IPS-20b (cell line): ENCODE measurements around the gene ABLIM2.

ENCODE experiments used
- H3K27ac ChIP-seq: one replicate; pipeline ENCODE4 v1.5.1; 2013; ENCODE audit warnings: low read length
- H3K27me3 ChIP-seq: 2 replicates; pipeline ENCODE4 v1.6.1; 2013; ENCODE audit warnings: mild to moderate bottlenecking, low read length, inconsistent platforms; ENCODE audit not compliant: insufficient read depth
- H3K36me3 ChIP-seq: 2 replicates; pipeline ENCODE4 v1.6.1; 2013; ENCODE audit warnings: low read depth, mild to moderate bottlenecking, inconsistent platforms, low read length, moderate library complexity; ENCODE audit not compliant: insufficient read depth
- H3K4me1 ChIP-seq: 2 replicates; pipeline ENCODE4 v1.6.1; 2013; ENCODE audit warnings: mild to moderate bottlenecking, control low read depth, inconsistent platforms, low read length, moderate library complexity; ENCODE audit not compliant: insufficient read depth
- H3K4me3 ChIP-seq: 2 replicates; pipeline ENCODE4 v1.5.1; 2013; ENCODE audit warnings: mild to moderate bottlenecking, low read length, inconsistent platforms
- H3K9ac ChIP-seq: 2 replicates; pipeline ENCODE4 v1.6.1; 2013; ENCODE audit warnings: low read depth, mild to moderate bottlenecking, inconsistent platforms, low read length, moderate library complexity
- H3K9me3 ChIP-seq: 2 replicates; pipeline ENCODE4 v1.6.1; 2013; ENCODE audit warnings: mild to moderate bottlenecking, low read depth, low read length, inconsistent platforms; ENCODE audit not compliant: insufficient read depth

The ABLIM2 gene

GRCh38 chr4:8129785-8130184 is 28.8 kb downstream of the ABLIM2 start:
- Histone ChIP-seq H3K9ac (peak overlapping the region; percentile 27; the same call in 1 of the 2 replicates), H3K9me3 (no peaks in the 10 kb centered on the region), H3K36me3 (no peaks in the 10 kb centered on the region), H3K27ac (no peak overlapping the region), H3K27me3 (peaks cover 4% of the 10 kb centered on the region; the same call in 1 of the 2 replicates), H3K4me1 (peaks cover 4% of the 10 kb centered on the region; the same call in 1 of the 2 replicates), H3K4me3 (no peak overlapping the region)

- H3K36me3 ChIP-seq = no peaks in the 10 kb centered on the region
- no peak overlapping the region for H3K4me3 ChIP-seq
- H3K27me3 ChIP-seq = no peaks in the 10 kb centered on the region
- no peak overlapping the region for H3K27ac ChIP-seq
- H3K9ac ChIP-seq = no peak overlapping the region
- H3K4me1 ChIP-seq = peaks cover 4% of the 10 kb centered on the region; the same call in 1 of the 2 replicates
- no peaks in the 10 kb centered on the region for H3K9me3 ChIP-seq
Measured at GRCh38 chr4:8129136-8129535, 29.5 kb downstream of the ABLIM2 start.

GRCh38 chr4:8128100-8128856 is 30.3 kb downstream of the ABLIM2 start:
- H3K9me3 ChIP-seq = no peaks in the 10 kb centered on the region
- no peak overlapping the region for H3K27ac ChIP-seq
- H3K36me3 ChIP-seq = no peaks in the 10 kb centered on the region
- H3K4me3 ChIP-seq = no peak overlapping the region
- no peaks in the 10 kb centered on the region for H3K27me3 ChIP-seq
- H3K9ac ChIP-seq = peak overlapping the region; percentile 25; the same call in 1 of the 2 replicates
- H3K4me1 ChIP-seq = peaks cover 4% of the 10 kb centered on the region; the same call in 1 of the 2 replicates

DNA sequence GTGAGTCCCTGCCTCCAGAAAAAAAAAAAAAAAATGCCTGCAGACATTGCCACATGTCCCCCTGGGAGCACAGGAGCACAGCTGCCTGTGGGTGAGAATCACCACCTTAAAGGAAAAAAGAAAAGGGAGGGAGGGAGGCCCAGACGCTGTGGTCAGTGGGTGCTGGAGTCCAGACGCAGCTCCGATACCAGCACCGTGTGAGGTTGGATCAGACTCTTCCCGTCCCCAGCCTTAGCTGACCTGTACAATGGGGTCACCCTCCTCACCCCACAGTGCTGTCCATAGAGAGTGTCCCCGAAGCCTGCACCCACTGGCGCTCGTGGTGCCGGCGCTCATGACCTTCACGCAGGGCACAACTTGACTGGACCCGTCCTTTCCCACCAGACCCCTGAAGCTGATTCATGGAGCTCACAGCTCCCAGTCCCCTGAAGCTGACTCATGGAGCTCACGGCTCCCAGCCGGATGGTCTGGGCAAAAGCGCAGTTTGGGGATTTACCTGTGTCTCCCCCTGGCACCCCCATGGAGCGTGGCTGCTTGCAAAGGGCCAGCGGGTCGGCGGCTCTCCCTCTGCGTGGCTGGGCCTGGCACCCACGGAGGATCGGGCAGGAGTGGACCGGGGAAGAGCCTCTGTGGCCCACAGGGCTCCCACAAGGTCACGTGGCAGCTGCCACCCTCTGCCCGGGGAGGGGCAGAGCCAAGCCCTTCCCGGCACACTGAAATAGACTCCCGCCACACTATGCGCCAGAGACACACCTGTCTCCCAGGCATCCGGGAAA is 31.4 kb downstream of the ABLIM2 start:
- H3K4me3 ChIP-seq = no peak overlapping the region
- H3K27me3 ChIP-seq = no peaks in the 10 kb centered on the region
- no peaks in the 10 kb centered on the region for H3K9me3 ChIP-seq
- peak overlapping the region; percentile 25; the same call in 1 of the 2 replicates for H3K9ac ChIP-seq
- H3K36me3 ChIP-seq = no peaks in the 10 kb centered on the region
- H3K27ac ChIP-seq = no peak overlapping the region
- H3K4me1 ChIP-seq = peaks cover 4% of the 10 kb centered on the region; the same call in 1 of the 2 replicates

DNA sequence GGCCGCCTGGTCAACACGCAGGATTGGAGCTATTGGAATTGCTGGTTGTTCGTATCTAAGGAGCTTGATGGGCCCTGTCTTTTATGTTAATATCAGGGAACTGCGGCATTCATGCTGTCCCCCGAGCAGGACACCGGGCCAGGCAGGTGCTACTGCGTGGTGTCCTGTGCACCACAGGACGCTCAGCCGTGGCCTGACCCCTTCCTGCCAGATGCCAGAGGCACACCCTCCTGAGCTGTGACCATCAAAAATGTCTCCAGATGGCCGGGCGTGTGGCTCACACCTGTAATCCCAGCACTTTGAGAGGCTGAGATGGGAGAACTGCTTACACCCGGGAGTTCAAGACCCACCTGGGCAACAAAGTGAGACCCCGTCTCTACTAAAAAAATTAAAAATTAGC is 32.1 kb downstream of the ABLIM2 start:
- no peak overlapping the region for H3K4me3 ChIP-seq
- H3K27me3 ChIP-seq = no peaks in the 10 kb centered on the region
- H3K4me1 ChIP-seq = peaks cover 4% of the 10 kb centered on the region; the same call in 1 of the 2 replicates
- no peak overlapping the region; the same call in 1 of the 2 replicates for H3K9ac ChIP-seq
- no peaks in the 10 kb centered on the region for H3K36me3 ChIP-seq
- H3K9me3 ChIP-seq = no peaks in the 10 kb centered on the region
- H3K27ac ChIP-seq = no peak overlapping the region

GRCh38 chr4:8125526-8126056 is 33.0 kb downstream of the ABLIM2 start:
- Histone ChIP-seq H3K36me3 (no peaks in the 10 kb centered on the region), H3K4me3 (no peak overlapping the region), H3K27ac (no peak overlapping the region), H3K9me3 (no peaks in the 10 kb centered on the region), H3K9ac (no peak overlapping the region), H3K27me3 (no peaks in the 10 kb centered on the region), H3K4me1 (peaks cover 4% of the 10 kb centered on the region; the same call in 1 of the 2 replicates)

- H3K27me3 ChIP-seq = no peaks in the 10 kb centered on the region
- no peaks in the 10 kb centered on the region for H3K9me3 ChIP-seq
- no peak overlapping the region for H3K4me3 ChIP-seq
- no peak overlapping the region for H3K27ac ChIP-seq
- peaks cover 4% of the 10 kb centered on the region; the same call in 1 of the 2 replicates for H3K4me1 ChIP-seq
- H3K36me3 ChIP-seq = no peaks in the 10 kb centered on the region
- H3K9ac ChIP-seq = no peak overlapping the region
Measured at GRCh38 chr4:8123870-8124269, 34.7 kb downstream of the ABLIM2 start.

- Histone ChIP-seq H3K27ac (no peak overlapping the region), H3K9me3 (no peaks in the 10 kb centered on the region), H3K36me3 (no peaks in the 10 kb centered on the region), H3K4me1 (no peaks in the 10 kb centered on the region; the same call in 1 of the 2 replicates), H3K27me3 (no peaks in the 10 kb centered on the region), H3K9ac (no peak overlapping the region), H3K4me3 (no peak overlapping the region)
Measured at GRCh38 chr4:8123389-8123788, 35.2 kb downstream of the ABLIM2 start.

DNA sequence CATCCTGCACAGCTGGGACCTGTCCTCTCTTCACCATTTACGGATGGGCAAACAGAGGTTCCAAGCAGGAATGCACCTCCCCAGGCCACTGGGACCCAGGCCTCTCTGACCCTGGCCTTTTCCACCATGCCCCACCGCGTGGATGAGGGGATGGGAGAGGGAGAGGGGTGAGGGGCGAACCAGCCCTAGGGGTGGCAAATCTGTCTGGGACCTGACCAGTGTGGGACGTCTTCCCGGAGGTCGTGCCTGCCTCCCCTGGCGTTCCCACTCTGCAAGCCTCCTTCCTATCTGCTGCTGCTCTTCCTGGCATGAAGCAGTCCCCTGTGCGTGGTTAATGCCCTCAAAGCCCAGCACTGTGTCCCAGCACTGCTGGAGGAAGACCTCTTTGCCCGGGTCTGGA is 35.9 kb downstream of the ABLIM2 start:
- Histone ChIP-seq H3K27me3 (no peaks in the 10 kb centered on the region), H3K27ac (no peak overlapping the region), H3K4me1 (no peaks in the 10 kb centered on the region; the same call in 1 of the 2 replicates), H3K9me3 (no peaks in the 10 kb centered on the region), H3K9ac (no peak overlapping the region), H3K36me3 (no peaks in the 10 kb centered on the region), H3K4me3 (no peak overlapping the region)

GRCh38 chr4:8121292-8122015 is 37.2 kb downstream of the ABLIM2 start:
- no peaks in the 10 kb centered on the region for H3K27me3 ChIP-seq
- no peaks in the 10 kb centered on the region for H3K36me3 ChIP-seq
- no peak overlapping the region for H3K4me3 ChIP-seq
- H3K9me3 ChIP-seq = no peaks in the 10 kb centered on the region
- H3K9ac ChIP-seq = no peak overlapping the region
- H3K4me1 ChIP-seq = no peaks in the 10 kb centered on the region
- no peak overlapping the region for H3K27ac ChIP-seq

DNA sequence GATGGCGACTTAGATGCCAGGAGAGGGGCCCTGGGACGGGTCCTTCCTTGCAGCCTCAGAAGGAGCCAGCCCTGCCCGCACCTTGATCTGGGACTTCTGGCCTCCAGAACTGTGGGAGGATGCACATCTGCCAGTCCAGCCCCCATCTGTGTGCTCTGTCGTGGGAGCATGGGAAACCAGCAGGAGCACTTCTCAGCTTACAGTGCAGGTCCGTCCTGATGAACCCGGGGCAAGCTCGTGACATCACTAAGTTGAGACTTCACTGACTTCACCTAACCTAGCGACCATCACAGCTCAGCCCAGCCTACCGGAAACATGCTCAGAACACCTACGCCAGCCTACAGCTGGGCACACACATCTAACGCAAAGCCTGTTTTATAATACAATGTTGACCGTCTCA is 38.1 kb downstream of the ABLIM2 start:
- Histone ChIP-seq H3K36me3 (no peaks in the 10 kb centered on the region), H3K4me3 (no peak overlapping the region), H3K27me3 (no peaks in the 10 kb centered on the region), H3K9ac (no peak overlapping the region), H3K27ac (no peak overlapping the region), H3K9me3 (no peaks in the 10 kb centered on the region), H3K4me1 (no peaks in the 10 kb centered on the region)
